Right lobe of liver (tissue), 6 donors: ENCODE data around the gene PTPRD. TPM values are rescaled to one million over a fixed set of nuclear protein-coding genes. Genes with fewer than 3 reads are reported as not detected.

Source experiments
- ATAC-seq, 4 donors: fragments of 200-7000 bp; cut with Tn5 transposase; one replicate each; pipeline ENCODE4 v1.9.1; 2020; ENCODE audit warnings: mild to moderate bottlenecking in 4 of 4, moderate library complexity in 4 of 4
- DNase-seq, 3 donors: peaks; one replicate each; pipeline ENCODE4 v3.0.0-alpha.2; 2020
- H3K27ac ChIP-seq, 3 donors: fragments of 200-600 bp; one replicate each; pipeline ENCODE4 v1.8.0; 2022
- H3K27me3 ChIP-seq, 2 donors: fragments of 200-600 bp; one replicate each; pipeline ENCODE4 v1.8.0; 2022
- H3K36me3 ChIP-seq, 4 donors: fragments of 200-600 bp; sonication (generic) in 1 of 4; one replicate each; pipeline versions ENCODE4 v1.5.1 to v1.8.0; 2017 to 2022; ENCODE audit warnings: control low read depth in 1 of 4
- H3K4me1 ChIP-seq, 4 donors: fragments of 200-600 bp; sonication (generic) in 1 of 4; one replicate each; pipeline versions ENCODE4 v1.5.1 to v1.8.0; 2017 to 2022; ENCODE audit warnings: control low read depth in 1 of 4
- H3K4me3 ChIP-seq, 3 donors: fragments of 200-600 bp; one replicate each; pipeline ENCODE4 v1.8.0; 2022
- H3K9me3 ChIP-seq, 4 donors: fragments of 200-600 bp; sonication (generic) in 1 of 4; one replicate each; pipeline versions ENCODE4 v1.5.1 to v1.8.0; 2017 to 2022; ENCODE audit warnings: control low read depth in 1 of 4
- CTCF ChIP-seq, 4 donors: fragments of 200-600 bp in 3 of 4; fragments of 450-650 bp in 1 of 4; IDR thresholded peaks; one replicate each; pipeline versions ENCODE4 v1.5.1 to v1.8.0; 2016 to 2022; ENCODE audit warnings: antibody characterized with exemption in 4 of 4, mild to moderate bottlenecking in 2 of 4
- POLR2A ChIP-seq: fragments of 450-650 bp; IDR thresholded peaks from one replicate; pipeline ENCODE4 v1.6.1; 2017; ENCODE audit warnings: antibody characterized with exemption, mild to moderate bottlenecking
- WGBS: methylation state at CpG from one replicate; pipeline ENCODE4 v1.1.6; 2018; ENCODE audit warnings: low coverage, low lambda C conversion rate; ENCODE audit not compliant: insufficient coverage; ENCODE audit errors: missing lambda C conversion rate; 5-methylcytosine and 5-hydroxymethylcytosine counted together
- intact Hi-C, 2 donors: fragments of 100-400 bp; cut with DNase I; formaldehyde crosslinking; loops; one replicate each; pipeline versions ENCODE4 v1.11.2 to v1.14.1; 2022
- total RNA-seq, 6 experiments: library from RNA; depleted of rRNA in 2 of 6; stranded (reverse); fragments of >200 nt in 2 of 6; fragmentation: NEBNext Ultra II Directional in 3 of 6; extraction: Animal tissue kit (Norgen Biotek cat#: 25700) in 3 of 6; gene quantifications; one replicate each; pipeline versions ENCODE4 v1.1.0 to v1.2.4, GENCODE V29; 2016 to 2023
- donor health status: DM: no; HTN: yes; CAD: no.
- donor health status: DM: no; HTN: no; CAD: no.
- donor health status: DM: no; HTN: no; CAD: no.
- donor health status: DM: no; HTN: yes; CAD: no.
- donor health status: DM: no; HTN: yes; CAD: no.

PTPRD gene
- total RNA-seq, 6 experiments from 2014 or later = 5.4 to 29.8 (median 13.9) TPM

GRCh38 chr9:8450810-8451545 lies 2161.8 kb downstream of the PTPRD start:
- 56% methylated on average over 9 of the region's 9 CpGs for WGBS
- no peaks in the 10 kb centered on the region for H3K4me1 ChIP-seq
- intact Hi-C loops = no loop called here
- no peaks in the 10 kb centered on the region for H3K9me3 ChIP-seq
- no peaks in the 10 kb centered on the region for H3K36me3 ChIP-seq
- DNase-seq (no peak), ATAC-seq (no peak)
- H3K27ac ChIP-seq = no peak overlapping the region
- H3K4me3 ChIP-seq = no peak overlapping the region
- TF ChIP-seq CTCF (IDR thresholded peaks at IDR 0.05) = no peak
- no peak for TF ChIP-seq POLR2A
- H3K27me3 ChIP-seq = no peaks in the 10 kb centered on the region

- Histone ChIP-seq H3K36me3 (no peaks in the 10 kb centered on the region), H3K4me1 (no peaks in the 10 kb centered on the region), H3K9me3 (no peaks in the 10 kb centered on the region), H3K27ac (no peak overlapping the region), H3K27me3 (no peaks in the 10 kb centered on the region), H3K4me3 (no peak overlapping the region)
- no peak for ATAC-seq
- intact Hi-C loops = no loop called here
- TF ChIP-seq POLR2A (no peak), CTCF (IDR thresholded peaks at IDR 0.05) (no peak)
- 82% methylated on average over 6 of the region's 7 CpGs for WGBS
- no peak for DNase-seq
Measured at GRCh38 chr9:8448226-8448625, 2164.6 kb downstream of the PTPRD start.

GRCh38 chr9:8447601-8448000 lies 2165.2 kb downstream of the PTPRD start:
- H3K9me3 ChIP-seq = no peaks in the 10 kb centered on the region
- H3K4me1 ChIP-seq = no peaks in the 10 kb centered on the region
- H3K27me3 ChIP-seq = no peaks in the 10 kb centered on the region
- intact Hi-C loops = no loop called here
- H3K27ac ChIP-seq = no peak overlapping the region
- no peak overlapping the region for H3K4me3 ChIP-seq
- ATAC-seq = no peak
- TF ChIP-seq POLR2A (no peak), CTCF (IDR thresholded peaks at IDR 0.05) (no peak)
- no peaks in the 10 kb centered on the region for H3K36me3 ChIP-seq
- WGBS = 64% methylated on average over 4 of the region's 4 CpGs
- DNase-seq = no peak

- Histone ChIP-seq H3K4me1 (no peaks in the 10 kb centered on the region), H3K27me3 (no peaks in the 10 kb centered on the region), H3K9me3 (no peaks in the 10 kb centered on the region), H3K36me3 (no peaks in the 10 kb centered on the region), H3K27ac (no peak overlapping the region), H3K4me3 (no peak overlapping the region)
- TF ChIP-seq POLR2A (no peak), CTCF (IDR thresholded peaks at IDR 0.05) (no peak)
- ATAC-seq = no peak
- DNase-seq = no peak
- intact Hi-C loops = no loop called here
Measured at GRCh38 chr9:8437876-8438275, 2174.9 kb downstream of the PTPRD start.

- Histone ChIP-seq H3K9me3 (no peaks in the 10 kb centered on the region), H3K4me3 (no peak overlapping the region), H3K27me3 (no peaks in the 10 kb centered on the region), H3K36me3 (no peaks in the 10 kb centered on the region), H3K4me1 (no peaks in the 10 kb centered on the region), H3K27ac (no peak overlapping the region)
- TF ChIP-seq POLR2A = no peak
- no peak for TF ChIP-seq CTCF (IDR thresholded peaks at IDR 0.05)
- DNase-seq = no peak
- 74% methylated on average over 3 of the region's 4 CpGs for WGBS
- ATAC-seq = no peak
- intact Hi-C loops = no loop called here
Measured at GRCh38 chr9:8437259-8437658, 2175.5 kb downstream of the PTPRD start.
